Esophagus (tissue), 2 donors: ENCODE measurements around the gene MAPK11. TPM values are rescaled to one million over a fixed set of nuclear protein-coding genes. Genes with fewer than 3 reads are reported as not detected.

ENCODE experiments used
- H3K27ac ChIP-seq, 2 donors: one replicate each; pipeline ENCODE4 v1.5.1; 2013; ENCODE audit warnings: low read depth in 2 of 2, mild to moderate bottlenecking in 2 of 2, inconsistent platforms in 1 of 2, low read length in 1 of 2, moderate library complexity in 1 of 2
- H3K27me3 ChIP-seq, 2 donors: one replicate each; pipeline ENCODE4 v1.6.1; 2013; ENCODE audit warnings: low read length in 2 of 2, control low read depth in 1 of 2, mild to moderate bottlenecking in 1 of 2; ENCODE audit not compliant: insufficient read depth in 2 of 2, control insufficient read depth in 1 of 2
- H3K36me3 ChIP-seq, 2 donors: one replicate each; pipeline ENCODE4 v1.6.1; 2013; ENCODE audit warnings: low read length in 1 of 2; ENCODE audit not compliant: control insufficient read depth in 2 of 2, insufficient read depth in 2 of 2
- H3K4me1 ChIP-seq, 2 donors: one replicate each; pipeline ENCODE4 v1.6.1; 2013; ENCODE audit warnings: low read length in 1 of 2; ENCODE audit not compliant: control insufficient read depth in 2 of 2, insufficient read depth in 2 of 2
- H3K4me3 ChIP-seq, 2 donors: one replicate each; pipeline ENCODE4 v1.5.1; 2013; ENCODE audit warnings: low read length in 2 of 2, mild to moderate bottlenecking in 2 of 2, low read depth in 1 of 2, moderate library complexity in 1 of 2
- H3K9me3 ChIP-seq, 2 donors: one replicate each; pipeline ENCODE4 v1.6.1; 2013; ENCODE audit warnings: mild to moderate bottlenecking in 2 of 2, low read depth in 1 of 2, low read length in 1 of 2, moderate library complexity in 1 of 2; ENCODE audit not compliant: control insufficient read depth in 2 of 2, insufficient read depth in 1 of 2
- WGBS, 2 donors: extraction: QIAGEN DNeasy Blood & Tissue Kit; methylation state at CpG; one replicate each; pipeline ENCODE4 v1.1.7; 2013; 5-methylcytosine and 5-hydroxymethylcytosine counted together
- polyA plus RNA-seq, 2 donors: library from polyadenylated mRNA; stranded (reverse); fragments of 200-250 nt; gene quantifications; one replicate each; pipeline ENCODE4 v1.2.3, GENCODE V29; 2013
- donor health status: healthy with polysubstance abuse.
- donor health status: Bipolar disorder and iron deficiency.

MAPK11 gene
- polyA plus RNA-seq, 2 donors = 5.4 to 6.1 TPM

GRCh38 chr22:50246242-50247175, 23.7 kb downstream of the MAPK11 start:
- 84 to 86% methylated on average over 20 of the region's 20 CpGs for WGBS, 2 donors
- H3K4me3 ChIP-seq = no peak overlapping the region
- peaks cover 18 to 35% of the 10 kb centered on the region in 2 donors for H3K4me1 ChIP-seq
- no peaks in the 10 kb centered on the region for H3K27me3 ChIP-seq
- H3K9me3 ChIP-seq = peaks cover 0 to under 1% of the 10 kb centered on the region in 2 donors
- H3K36me3 ChIP-seq = peaks cover 0 to 24% of the 10 kb centered on the region in 2 donors
- H3K27ac ChIP-seq = peak overlapping the region; percentile 96

GRCh38 chr22:50245214-50246072, 24.7 kb downstream of the MAPK11 start:
- Histone ChIP-seq H3K27ac (peak overlapping the region; percentile 96), H3K4me1 (peaks cover 17 to 31% of the 10 kb centered on the region in 2 donors), H3K27me3 (no peaks in the 10 kb centered on the region), H3K9me3 (no peaks in the 10 kb centered on the region), H3K4me3 (peak overlapping the region; percentile 77 to 82), H3K36me3 (peaks cover 0 to 24% of the 10 kb centered on the region in 2 donors)
- WGBS, 2 donors = 10 to 11% methylated on average over 44 to 53 of the region's 53 CpGs

GRCh38 chr22:50244420-50245213, 25.6 kb downstream of the MAPK11 start, which contains the start of gene TUBGCP6:
TUBGCP6 (minus strand) TSS chr22:50245023; CDS start chr22:50244459, 564 bp downstream.
- Histone ChIP-seq H3K27me3 (no peaks in the 10 kb centered on the region), H3K9me3 (no peaks in the 10 kb centered on the region), H3K27ac (peak within 1 kb of the TSS; percentile 96), H3K36me3 (peaks cover 5 to 30% of the 10 kb centered on the region in 2 donors), H3K4me3 (peak within 1 kb of the TSS; percentile 77 to 82), H3K4me1 (peaks cover 13 to 23% of the 10 kb centered on the region in 2 donors)
- WGBS, 2 donors = 0 to 1% methylated on average over 76 of the region's 76 CpGs

- H3K4me3 ChIP-seq = peak overlapping the region; percentile 77 to 82
- H3K9me3 ChIP-seq = no peaks in the 10 kb centered on the region
- H3K27me3 ChIP-seq = no peaks in the 10 kb centered on the region
- H3K27ac ChIP-seq = peak overlapping the region; percentile 96
- peaks cover 9 to 31% of the 10 kb centered on the region in 2 donors for H3K36me3 ChIP-seq
- 14 to 15% methylated on average over 27 of the region's 27 CpGs for WGBS, 2 donors
- peaks cover 13 to 21% of the 10 kb centered on the region in 2 donors for H3K4me1 ChIP-seq
Observed at GRCh38 chr22:50243685-50244419, 26.3 kb downstream of the MAPK11 start.

GRCh38 chr22:50242406-50242949, 27.7 kb downstream of the MAPK11 start:
- Histone ChIP-seq H3K27ac (no peak overlapping the region), H3K9me3 (no peaks in the 10 kb centered on the region), H3K36me3 (peaks cover 9 to 22% of the 10 kb centered on the region in 2 donors), H3K27me3 (no peaks in the 10 kb centered on the region), H3K4me3 (peak overlapping the region in 1 of 2 donors; percentile 25), H3K4me1 (peaks cover 11 to 17% of the 10 kb centered on the region in 2 donors)
- WGBS, 2 donors = 52 to 56% methylated on average over 14 of the region's 14 CpGs

GRCh38 chr22:50238755-50239154, 31.4 kb downstream of the MAPK11 start:
- WGBS, 2 donors = 89 to 94% methylated on average over 9 of the region's 9 CpGs
- H3K4me3 ChIP-seq = no peak overlapping the region
- no peaks in the 10 kb centered on the region for H3K27me3 ChIP-seq
- H3K27ac ChIP-seq = no peak overlapping the region
- no peaks in the 10 kb centered on the region for H3K9me3 ChIP-seq
- peaks cover 3 to 14% of the 10 kb centered on the region in 2 donors for H3K4me1 ChIP-seq
- H3K36me3 ChIP-seq = peaks cover 9 to 21% of the 10 kb centered on the region in 2 donors

- Histone ChIP-seq H3K4me1 (peaks cover 0 to 10% of the 10 kb centered on the region in 2 donors), H3K27me3 (no peaks in the 10 kb centered on the region), H3K27ac (no peak overlapping the region), H3K4me3 (no peak overlapping the region), H3K36me3 (peaks cover 9 to 29% of the 10 kb centered on the region in 2 donors), H3K9me3 (no peaks in the 10 kb centered on the region)
- WGBS, 2 donors = 71% methylated on average over 11 of the region's 11 CpGs
Observed at GRCh38 chr22:50236731-50237409, 33.3 kb downstream of the MAPK11 start.

GRCh38 chr22:50233223-50233622, 37.0 kb downstream of the MAPK11 start:
- no peak overlapping the region for H3K27ac ChIP-seq
- H3K36me3 ChIP-seq = peaks cover 4 to 29% of the 10 kb centered on the region in 2 donors
- no peak overlapping the region for H3K4me3 ChIP-seq
- WGBS, 2 donors = 91% methylated on average over 18 of the region's 18 CpGs
- H3K9me3 ChIP-seq = no peaks in the 10 kb centered on the region
- H3K4me1 ChIP-seq = peaks cover 0 to 10% of the 10 kb centered on the region in 2 donors
- H3K27me3 ChIP-seq = no peaks in the 10 kb centered on the region
